ENCODE results near the gene RPL23.
A peak's percentile ranks its signal among the peaks of the same experiment; 100 is the strongest.

The RPL23 gene

DNA sequence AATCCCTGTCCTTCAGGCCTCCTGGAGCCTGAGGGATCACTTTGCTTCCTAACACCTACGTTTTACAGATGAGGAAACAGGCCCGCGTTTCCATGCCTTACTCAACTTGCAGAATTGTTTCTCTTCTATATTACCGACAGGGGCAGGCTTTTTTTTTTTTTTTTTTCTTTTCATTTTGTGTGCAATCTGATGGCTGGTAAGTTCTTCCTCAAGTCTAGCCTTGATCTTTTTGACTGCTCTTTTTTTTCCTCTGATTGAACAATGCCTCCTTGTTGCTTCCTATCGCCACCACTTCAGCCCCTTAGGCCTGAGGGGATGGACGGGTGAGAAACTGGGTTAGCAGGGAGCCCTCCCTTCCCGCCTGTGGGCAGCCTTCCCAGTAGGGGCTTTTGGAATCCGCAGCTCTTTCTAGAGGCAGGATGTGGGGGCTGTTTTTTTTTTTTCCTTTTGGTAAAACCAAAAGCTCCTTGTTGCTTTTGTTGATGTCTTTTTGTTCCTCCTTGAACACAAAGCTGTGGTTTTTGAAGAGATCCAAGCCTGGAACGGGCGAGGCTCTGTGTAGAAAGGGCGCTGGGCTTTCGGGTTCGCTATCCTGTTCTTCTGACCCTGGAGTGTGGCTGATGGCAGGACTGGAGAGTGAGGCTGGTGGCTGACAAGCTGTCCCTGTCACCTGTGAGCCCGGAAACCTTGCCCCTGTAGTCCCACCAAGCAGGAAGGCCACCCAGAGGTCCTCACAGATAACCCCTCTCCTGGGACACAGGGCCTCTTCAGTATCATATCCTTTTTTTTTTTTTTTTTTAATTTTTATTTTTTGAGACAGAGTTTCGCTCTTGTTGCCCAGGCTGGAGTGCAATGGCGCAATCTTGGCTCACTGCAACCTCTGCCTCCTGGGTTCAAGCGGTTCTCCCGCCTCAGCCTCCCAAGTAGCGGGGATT, 30.3 kb upstream of the RPL23 start:
- no peak overlapping the region for H3K27ac ChIP-seq (ENCODE audit: low read length)
- H3K4me1 ChIP-seq (ENCODE audit: control insufficient read depth, insufficient read depth, low read length), result peaks cover 16% of the 10 kb centered on the region
- no peaks in the 10 kb centered on the region for H3K27me3 ChIP-seq (ENCODE audit: control insufficient read depth, insufficient read depth, low read length)
- H3K36me3 ChIP-seq (ENCODE audit: control insufficient read depth, insufficient read depth, low read length), result peaks cover 5% of the 10 kb centered on the region; the same call in 1 of the 2 replicates
- no peak overlapping the region for H3K4me3 ChIP-seq (ENCODE audit: low read length)
- no peak for DNase-seq (ENCODE audit: low read depth, low spot score)
- no peaks in the 10 kb centered on the region for H3K9me3 ChIP-seq (ENCODE audit: control insufficient read depth, insufficient read depth, low read length)
- no CpG with 5 or more reads among the region's 19 CpGs for WGBS (ENCODE audit: insufficient coverage, insufficient read length)

DNA sequence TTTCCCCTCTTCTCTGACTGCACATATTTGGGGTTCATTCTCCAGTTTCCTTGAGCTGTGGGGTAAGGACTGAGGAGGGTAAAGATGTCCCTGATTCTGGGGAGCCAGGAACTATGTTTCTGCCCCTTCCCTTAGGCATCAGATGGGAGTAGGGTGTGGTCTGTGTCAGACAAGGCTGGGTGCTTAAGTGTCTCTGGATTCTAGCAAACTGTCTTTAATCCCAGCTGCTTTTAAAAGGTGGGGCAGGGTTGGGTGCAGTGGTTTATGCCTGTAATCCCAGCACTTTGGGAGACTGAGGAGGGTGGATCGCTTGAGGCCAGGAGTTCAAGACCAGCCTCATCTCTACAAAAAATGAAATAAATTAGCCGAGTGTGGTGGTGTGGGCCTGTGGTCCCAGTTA, 29.3 kb upstream of the RPL23 start:
- Histone ChIP-seq H3K4me1 (ENCODE audit: control insufficient read depth, insufficient read depth, low read length) (peaks cover 18% of the 10 kb centered on the region), H3K27me3 (ENCODE audit: control insufficient read depth, insufficient read depth, low read length) (no peaks in the 10 kb centered on the region), H3K4me3 (ENCODE audit: low read length) (no peak overlapping the region), H3K9me3 (ENCODE audit: control insufficient read depth, insufficient read depth, low read length) (no peaks in the 10 kb centered on the region), H3K36me3 (ENCODE audit: control insufficient read depth, insufficient read depth, low read length) (peaks cover 9% of the 10 kb centered on the region; the same call in 1 of the 2 replicates), H3K27ac (ENCODE audit: low read length) (no peak overlapping the region)
- no peak for DNase-seq (ENCODE audit: low read depth, low spot score)
- no CpG with 5 or more reads among the region's 2 CpGs for WGBS (ENCODE audit: insufficient coverage, insufficient read length)

DNA sequence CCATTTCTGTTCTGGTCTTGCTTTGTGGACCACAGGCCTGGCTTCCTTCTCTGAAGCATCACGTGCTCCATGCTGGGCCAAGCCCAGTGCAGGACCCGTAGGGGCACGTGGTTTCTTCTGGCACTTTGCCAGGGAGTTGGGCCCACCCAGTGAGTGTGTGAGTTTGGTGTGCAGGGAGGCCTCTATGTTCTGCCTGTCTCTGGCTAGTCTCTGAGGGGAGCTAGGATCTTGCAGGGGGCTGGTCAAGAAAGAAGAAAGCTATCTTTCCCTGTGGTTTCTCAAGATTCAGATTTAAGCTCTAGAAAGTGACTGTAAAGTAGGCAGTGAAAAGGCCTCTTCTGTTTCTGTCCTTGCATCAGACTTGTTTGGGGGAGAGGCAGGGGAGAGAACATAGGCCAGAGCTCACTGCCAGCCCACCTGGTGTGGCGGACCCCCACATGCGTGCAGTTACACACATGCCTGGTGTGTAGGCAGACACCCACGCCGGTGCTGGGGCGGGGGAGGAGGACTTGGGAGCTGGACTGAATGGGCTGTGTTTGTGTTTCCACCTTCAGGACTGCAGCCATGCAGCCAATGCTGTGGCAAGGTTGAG, 28.2 kb upstream of the RPL23 start:
- Histone ChIP-seq H3K36me3 (ENCODE audit: control insufficient read depth, insufficient read depth, low read length) (peaks cover 4% of the 10 kb centered on the region; the same call in 1 of the 2 replicates), H3K27me3 (ENCODE audit: control insufficient read depth, insufficient read depth, low read length) (no peaks in the 10 kb centered on the region), H3K27ac (ENCODE audit: low read length) (no peak overlapping the region), H3K4me1 (ENCODE audit: control insufficient read depth, insufficient read depth, low read length) (peaks cover 27% of the 10 kb centered on the region), H3K9me3 (ENCODE audit: control insufficient read depth, insufficient read depth, low read length) (no peaks in the 10 kb centered on the region), H3K4me3 (ENCODE audit: low read length) (no peak overlapping the region)
- no CpG with 5 or more reads among the region's 8 CpGs for WGBS (ENCODE audit: insufficient coverage, insufficient read length)
- DNase-seq (ENCODE audit: low read depth, low spot score), result no peak

DNA sequence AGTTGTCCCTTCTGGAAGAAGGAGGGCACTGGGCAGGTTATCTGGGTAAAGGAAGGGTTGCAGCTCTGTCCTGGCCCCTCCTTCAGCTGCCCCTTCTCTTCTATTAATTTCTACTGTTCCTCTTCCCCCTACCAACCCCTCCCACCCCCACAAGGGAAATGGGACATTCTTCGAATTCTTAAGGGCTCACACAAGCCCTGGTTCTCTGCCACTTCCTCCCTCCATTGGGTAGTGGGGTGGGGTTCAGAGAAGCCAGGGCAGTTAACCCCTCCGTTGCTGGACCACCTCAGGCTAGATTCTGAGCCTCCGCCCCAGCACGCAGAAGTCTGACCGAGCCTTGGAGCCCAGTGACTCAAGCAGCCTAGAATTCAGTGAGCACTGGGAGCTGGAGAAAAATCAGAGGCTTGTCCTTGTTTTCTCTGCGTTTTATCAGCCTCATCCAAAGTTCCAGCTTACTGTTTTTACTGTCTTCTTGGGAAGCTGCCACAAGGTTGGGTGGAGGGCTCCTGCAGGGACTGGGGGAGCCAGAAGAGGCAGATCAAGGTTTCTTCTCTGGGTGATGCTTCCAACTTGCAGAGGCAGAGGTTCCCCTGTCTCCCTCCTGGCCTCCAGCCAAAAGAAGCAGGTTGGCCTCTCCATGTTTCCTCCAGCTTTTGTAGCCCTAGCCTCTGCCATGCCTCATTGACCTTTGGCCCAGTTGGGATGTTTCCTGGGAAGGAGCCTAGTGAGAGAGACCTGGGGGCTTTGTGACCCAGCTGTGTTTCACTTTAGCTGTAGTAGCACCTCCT, 26.6 kb upstream of the RPL23 start:
- H3K9me3 ChIP-seq (ENCODE audit: control insufficient read depth, insufficient read depth, low read length), result no peaks in the 10 kb centered on the region
- WGBS (ENCODE audit: insufficient coverage, insufficient read length), result no CpG with 5 or more reads among the region's 6 CpGs
- H3K27me3 ChIP-seq (ENCODE audit: control insufficient read depth, insufficient read depth, low read length), result no peaks in the 10 kb centered on the region
- H3K27ac ChIP-seq (ENCODE audit: low read length), result no peak overlapping the region
- peaks cover 23% of the 10 kb centered on the region for H3K4me1 ChIP-seq (ENCODE audit: control insufficient read depth, insufficient read depth, low read length)
- H3K4me3 ChIP-seq (ENCODE audit: low read length), result no peak overlapping the region
- DNase-seq (ENCODE audit: low read depth, low spot score), result peak; percentile 82
- H3K36me3 ChIP-seq (ENCODE audit: control insufficient read depth, insufficient read depth, low read length), result peaks cover 4% of the 10 kb centered on the region; the same call in 1 of the 2 replicates

DNA sequence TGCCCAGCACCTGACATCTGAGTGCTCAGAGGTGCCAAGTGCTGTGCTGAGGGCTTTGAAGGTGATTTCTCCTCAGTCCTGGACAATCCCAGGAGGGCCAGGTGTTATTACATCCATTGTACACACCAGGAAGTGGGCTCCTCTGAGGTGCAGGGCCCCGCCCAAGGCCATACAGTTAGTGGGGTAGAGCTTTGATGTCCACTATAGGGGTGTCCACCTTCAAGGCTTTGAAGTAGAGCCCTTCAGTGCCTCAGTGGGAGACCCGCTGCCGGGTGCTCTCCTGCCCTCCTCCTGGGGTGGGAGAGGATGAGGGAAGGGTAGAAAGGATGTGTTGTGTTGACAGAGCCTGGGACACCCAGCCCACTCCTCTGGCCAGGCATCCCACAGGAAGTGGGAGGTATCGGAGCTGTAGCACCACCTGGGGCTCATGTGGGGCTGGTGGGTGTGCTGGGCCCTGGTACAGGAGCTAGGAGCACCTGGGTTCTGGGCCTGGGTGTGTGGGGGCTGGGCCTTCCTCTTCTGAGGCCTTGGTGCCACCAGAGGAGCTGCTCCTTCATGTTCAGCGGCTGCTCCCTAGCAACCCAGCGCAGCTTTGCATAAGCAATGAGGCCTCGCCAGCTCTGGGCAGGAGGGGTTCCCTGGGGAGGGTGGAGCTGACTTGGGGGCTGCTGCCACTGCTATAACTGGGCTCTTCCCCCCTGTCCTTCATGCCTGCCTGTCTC, 23.8 kb upstream of the RPL23 start:
- Histone ChIP-seq H3K4me1 (ENCODE audit: control insufficient read depth, insufficient read depth, low read length) (peaks cover 19% of the 10 kb centered on the region), H3K27me3 (ENCODE audit: control insufficient read depth, insufficient read depth, low read length) (no peaks in the 10 kb centered on the region), H3K27ac (ENCODE audit: low read length) (no peak overlapping the region), H3K9me3 (ENCODE audit: control insufficient read depth, insufficient read depth, low read length) (no peaks in the 10 kb centered on the region), H3K36me3 (ENCODE audit: control insufficient read depth, insufficient read depth, low read length) (peaks cover 4% of the 10 kb centered on the region), H3K4me3 (ENCODE audit: low read length) (no peak overlapping the region)
- DNase-seq (ENCODE audit: low read depth, low spot score), result no peak
- no CpG with 5 or more reads among the region's 7 CpGs for WGBS (ENCODE audit: insufficient coverage, insufficient read length)

DNA sequence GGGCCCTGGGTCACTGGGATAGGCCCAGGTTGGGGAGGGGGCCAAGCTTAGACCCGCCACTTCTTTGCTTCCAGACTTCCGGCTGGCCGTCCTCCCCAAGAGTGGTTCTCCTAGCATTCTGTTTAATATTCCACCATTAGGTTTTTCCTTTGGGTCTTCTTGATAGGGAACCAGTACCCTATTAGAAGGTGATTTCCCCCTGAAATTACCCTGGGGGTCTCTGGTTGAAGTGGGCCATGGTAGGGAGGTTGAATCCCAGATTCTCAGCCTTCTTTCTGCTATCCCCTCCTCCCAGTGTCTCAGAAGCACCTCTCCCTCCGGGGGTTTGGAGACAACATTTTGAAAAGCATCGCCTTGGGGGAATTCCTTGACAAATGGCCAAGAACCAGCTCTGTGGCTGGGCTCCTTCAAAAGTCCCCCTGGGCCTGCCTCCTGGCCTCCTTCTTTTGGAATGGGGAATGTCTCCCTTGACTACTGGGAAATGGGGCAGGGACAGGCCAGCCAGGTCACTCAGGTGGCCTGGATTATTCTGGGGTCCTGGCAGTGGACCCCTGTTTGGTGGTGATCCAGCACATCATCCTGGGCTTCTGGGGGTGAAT, 22.1 kb upstream of the RPL23 start:
- no peak overlapping the region for H3K4me3 ChIP-seq (ENCODE audit: low read length)
- H3K4me1 ChIP-seq (ENCODE audit: control insufficient read depth, insufficient read depth, low read length), result peaks cover 23% of the 10 kb centered on the region
- H3K27me3 ChIP-seq (ENCODE audit: control insufficient read depth, insufficient read depth, low read length), result no peaks in the 10 kb centered on the region
- no peak overlapping the region for H3K27ac ChIP-seq (ENCODE audit: low read length)
- DNase-seq (ENCODE audit: low read depth, low spot score), result no peak
- H3K9me3 ChIP-seq (ENCODE audit: control insufficient read depth, insufficient read depth, low read length), result no peaks in the 10 kb centered on the region
- WGBS (ENCODE audit: insufficient coverage, insufficient read length), result no CpG with 5 or more reads among the region's 5 CpGs
- peaks cover 4% of the 10 kb centered on the region for H3K36me3 ChIP-seq (ENCODE audit: control insufficient read depth, insufficient read depth, low read length)

DNA sequence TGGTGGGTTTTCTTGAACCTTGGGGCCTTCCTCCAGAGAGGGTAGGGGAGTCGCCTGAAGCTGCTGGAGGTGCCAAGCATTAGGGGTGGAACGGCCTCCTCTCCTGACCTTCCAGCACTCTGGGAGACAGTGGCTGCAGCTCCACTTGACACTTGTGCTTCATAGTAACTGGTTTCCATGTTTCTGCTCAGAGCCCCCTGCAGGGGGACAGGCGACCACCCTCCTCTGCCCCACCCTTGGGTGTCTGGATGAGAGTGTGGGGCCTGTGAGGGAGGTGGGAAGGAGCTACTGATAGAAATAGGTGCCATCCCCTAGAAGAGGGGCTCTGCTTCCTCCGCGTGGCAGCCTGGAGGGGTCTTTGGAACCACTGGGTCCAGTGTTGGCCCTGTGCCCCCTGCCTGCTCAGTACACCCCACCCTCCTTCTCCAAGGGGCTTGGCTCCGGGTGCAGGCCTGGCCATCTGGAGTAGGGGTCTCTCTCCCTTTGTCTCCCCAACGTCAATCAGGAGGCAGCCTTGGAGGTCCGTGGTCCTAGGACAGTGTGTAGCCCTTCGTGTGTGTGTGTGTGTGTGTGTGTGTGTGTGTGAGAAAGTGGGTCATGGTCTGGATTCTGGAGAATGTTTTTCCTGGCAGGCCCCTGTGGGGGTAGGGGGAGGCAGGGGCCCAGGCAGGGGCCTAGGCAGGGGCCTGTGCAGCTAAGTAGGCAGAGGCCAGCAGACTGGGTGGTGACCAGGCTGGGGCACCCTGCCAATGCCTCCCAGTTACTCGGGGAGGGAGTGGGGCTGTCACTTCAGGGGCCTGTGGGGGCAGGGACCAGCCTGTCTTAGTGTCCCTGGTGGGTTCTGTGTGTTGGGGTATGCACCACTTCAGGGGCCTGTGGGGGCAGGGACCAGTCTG, 21.2 kb upstream of the RPL23 start:
- no CpG with 5 or more reads among the region's 10 CpGs for WGBS (ENCODE audit: insufficient coverage, insufficient read length)
- Histone ChIP-seq H3K36me3 (ENCODE audit: control insufficient read depth, insufficient read depth, low read length) (peaks cover 4% of the 10 kb centered on the region), H3K27ac (ENCODE audit: low read length) (no peak overlapping the region), H3K4me1 (ENCODE audit: control insufficient read depth, insufficient read depth, low read length) (peaks cover 19% of the 10 kb centered on the region), H3K9me3 (ENCODE audit: control insufficient read depth, insufficient read depth, low read length) (no peaks in the 10 kb centered on the region), H3K27me3 (ENCODE audit: control insufficient read depth, insufficient read depth, low read length) (no peaks in the 10 kb centered on the region), H3K4me3 (ENCODE audit: low read length) (no peak overlapping the region)
- no peak for DNase-seq (ENCODE audit: low read depth, low spot score)

DNA sequence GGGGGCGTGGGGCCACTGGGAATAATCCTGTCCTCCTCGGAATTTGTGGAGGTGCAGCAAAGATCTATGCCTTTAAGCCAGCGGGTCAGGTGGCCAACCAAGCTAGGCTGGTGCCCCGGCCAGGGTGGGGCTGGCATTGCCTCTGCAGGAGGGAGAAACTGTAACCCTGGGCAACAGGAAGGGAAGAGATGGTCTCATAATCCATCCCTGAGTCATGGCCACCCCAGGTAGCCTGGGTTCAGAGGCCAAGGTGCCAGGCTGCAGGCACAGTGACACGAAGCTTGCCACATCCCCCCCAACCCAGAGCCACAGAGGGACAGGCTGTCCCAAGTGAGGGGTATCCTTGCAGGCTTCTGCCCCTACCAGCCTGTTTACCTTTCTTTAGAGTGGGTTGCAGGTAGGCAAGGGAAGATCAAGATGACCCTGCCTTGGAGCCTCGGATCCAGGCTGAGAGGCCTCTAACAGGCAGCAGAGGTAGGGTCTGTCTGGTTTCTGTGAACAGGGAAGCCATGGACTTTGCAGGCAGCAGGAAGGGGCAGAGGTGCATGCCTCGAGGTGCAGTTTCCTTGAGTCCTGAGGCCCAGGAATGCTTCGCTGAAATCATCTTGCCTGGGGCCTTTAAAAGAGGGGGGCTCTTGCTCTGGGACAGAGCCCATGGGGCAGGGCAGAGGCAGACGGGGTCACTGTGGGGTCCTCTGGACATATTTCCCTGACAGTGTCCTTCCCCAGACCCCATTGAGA, 20.3 kb upstream of the RPL23 start:
- no peak overlapping the region for H3K27ac ChIP-seq (ENCODE audit: low read length)
- DNase-seq (ENCODE audit: low read depth, low spot score), result no peak
- H3K27me3 ChIP-seq (ENCODE audit: control insufficient read depth, insufficient read depth, low read length), result no peaks in the 10 kb centered on the region
- no peaks in the 10 kb centered on the region for H3K9me3 ChIP-seq (ENCODE audit: control insufficient read depth, insufficient read depth, low read length)
- no peak overlapping the region for H3K4me3 ChIP-seq (ENCODE audit: low read length)
- no CpG with 5 or more reads among the region's 9 CpGs for WGBS (ENCODE audit: insufficient coverage, insufficient read length)
- peaks cover 18% of the 10 kb centered on the region for H3K4me1 ChIP-seq (ENCODE audit: control insufficient read depth, insufficient read depth, low read length)
- H3K36me3 ChIP-seq (ENCODE audit: control insufficient read depth, insufficient read depth, low read length), result peaks cover 3% of the 10 kb centered on the region
